ENCODE data around the gene TEX11. TPM values are rescaled to one million over a fixed set of nuclear protein-coding genes. Genes with fewer than 3 reads are reported as not detected.

The TEX11 gene
- total and polyA plus RNA-seq, 9 of the 15 experiments (the other 6 are each of a cell fraction or from before 2014, with no cell fraction given): 0.27 to 1.1 (median 0.45) TPM

GRCh38 chrX:70636218-70636617 lies 272.3 kb downstream of the TEX11 start:
- no peak overlapping the region for H3K4me3 ChIP-seq
- no peak overlapping the region for H3K4me2 ChIP-seq (ENCODE audit: insufficient read depth, low read length)
- DNase-seq (ENCODE audit: extremely low read depth in 1 of 4, low spot score in 3 of 4) (no peak), FAIRE-seq (no peak), ATAC-seq (no peak)
- intact Hi-C loops (cut with micrococcal nuclease): no loop called here
- POLR2A ChIA-PET: no interaction called here
- CTCF ChIA-PET (ENCODE audit: low intra/inter-chr PET ratio): no interaction called here
- H3K36me3 ChIP-seq (ENCODE audit: control insufficient read depth, insufficient read depth, low read length): no peaks in the 10 kb centered on the region
- no peaks in the 10 kb centered on the region for H3K9me1 ChIP-seq (ENCODE audit: control insufficient read depth, insufficient read depth, low read length)
- no peaks in the 10 kb centered on the region for H4K20me1 ChIP-seq (replicated peaks; ENCODE audit: control insufficient read depth, insufficient read depth, low read length)
- BruUV-seq (replicated peaks): no TSS peak
- no peaks in the 10 kb centered on the region for H3K79me2 ChIP-seq (ENCODE audit: control insufficient read depth, insufficient read depth, low read length)
- no peak overlapping the region; a peak in 1 of 4 replicates for H3K9ac ChIP-seq (ENCODE audit: insufficient read depth in 1 of 2, low read depth in 2 of 2, low read length in 2 of 2)
- no peaks in the 10 kb centered on the region for H3K4me1 ChIP-seq (replicated peaks in 1 of 2; ENCODE audit: control insufficient read depth in 2 of 2, insufficient read depth in 2 of 2, low read length in 2 of 2)
- in situ Hi-C loops (cut with MboI): no loop called here
- no peaks in the 10 kb centered on the region for H3K27me3 ChIP-seq (ENCODE audit: control insufficient read depth in 2 of 2, insufficient read depth in 2 of 2, low read length in 2 of 2)
- no peak overlapping the region for H3K27ac ChIP-seq (ENCODE audit: extremely low read depth, low read depth, low read length)
- H3K9me3 ChIP-seq (replicated peaks; ENCODE audit: control insufficient read depth, insufficient read depth, low read depth, low read length): no peaks in the 10 kb centered on the region
- TF ChIP-seq ETV5 (CRISPR knock-in tag; IDR thresholded peaks at IDR 0.05; ENCODE audit: low read depth) (no peak), PREB (CRISPR knock-in tag; IDR thresholded peaks at IDR 0.05) (no peak), PATZ1 (CRISPR knock-in tag; IDR thresholded peaks at IDR 0.05; ENCODE audit: borderline replicate concordance) (no peak), CXXC5 (CRISPR knock-in tag; IDR thresholded peaks at IDR 0.05) (no peak), ZNF695 (CRISPR knock-in tag; IDR thresholded peaks at IDR 0.05) (no peak), ZBTB8A (IDR thresholded peaks at IDR 0.05; ENCODE audit: partially characterized antibody) (no peak)
- H2AFZ ChIP-seq (ENCODE audit: low read depth, low read length): no peak overlapping the region
- WGBS (ENCODE audit: insufficient coverage, low coverage, missing lambda C conversion rate): 0% methylated on average over 1 of the region's 1 CpG

Data from K562 (cell line).